ENCODE results near the gene RANBP10. TPM values are rescaled to one million over a fixed set of nuclear protein-coding genes. Genes with fewer than 3 reads are reported as not detected.

Gene RANBP10
- total RNA-seq, 4 donors from 2014 or later, result 5.8 to 12.2 (median 8.6) TPM

DNA sequence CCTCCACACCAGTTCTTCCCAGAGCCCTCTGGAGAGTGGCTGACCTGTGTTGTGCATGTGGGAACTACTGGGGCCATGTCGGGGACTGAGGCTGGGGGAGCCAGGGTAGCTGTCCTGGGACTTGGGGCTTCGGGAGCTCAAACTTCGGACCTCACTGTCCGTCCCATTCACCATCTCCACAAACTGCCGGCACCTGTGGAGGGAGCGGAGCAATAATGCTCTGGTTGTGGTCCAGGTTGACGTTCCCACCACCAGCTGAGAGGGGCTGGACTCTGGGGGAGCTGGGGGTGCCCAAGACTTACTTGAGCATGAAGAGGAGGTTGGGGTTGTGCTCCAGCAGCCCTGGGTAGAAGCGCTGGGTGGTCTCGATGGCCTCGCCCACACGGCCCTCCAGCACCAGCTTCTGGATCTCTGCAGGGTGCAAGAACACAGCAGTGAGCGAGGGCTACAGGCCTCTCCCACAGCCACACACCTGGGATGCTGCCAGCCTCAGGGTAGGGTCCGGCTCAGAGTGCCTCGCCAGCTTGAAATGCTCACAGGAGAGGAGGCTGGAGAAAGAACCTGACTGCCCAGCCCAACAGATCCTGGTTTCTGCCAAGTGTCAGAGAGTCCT, 76.6 kb downstream of the RANBP10 start:
- TF ChIP-seq POLR2AphosphoS5 (IDR thresholded peaks at IDR 0.05), result no peak
- no peak for TF ChIP-seq POLR2A (IDR thresholded peaks at IDR 0.05; ENCODE audit: low read depth)
- no peak for TF ChIP-seq EP300 (IDR thresholded peaks at IDR 0.05)
- TF ChIP-seq, protein P1, sequence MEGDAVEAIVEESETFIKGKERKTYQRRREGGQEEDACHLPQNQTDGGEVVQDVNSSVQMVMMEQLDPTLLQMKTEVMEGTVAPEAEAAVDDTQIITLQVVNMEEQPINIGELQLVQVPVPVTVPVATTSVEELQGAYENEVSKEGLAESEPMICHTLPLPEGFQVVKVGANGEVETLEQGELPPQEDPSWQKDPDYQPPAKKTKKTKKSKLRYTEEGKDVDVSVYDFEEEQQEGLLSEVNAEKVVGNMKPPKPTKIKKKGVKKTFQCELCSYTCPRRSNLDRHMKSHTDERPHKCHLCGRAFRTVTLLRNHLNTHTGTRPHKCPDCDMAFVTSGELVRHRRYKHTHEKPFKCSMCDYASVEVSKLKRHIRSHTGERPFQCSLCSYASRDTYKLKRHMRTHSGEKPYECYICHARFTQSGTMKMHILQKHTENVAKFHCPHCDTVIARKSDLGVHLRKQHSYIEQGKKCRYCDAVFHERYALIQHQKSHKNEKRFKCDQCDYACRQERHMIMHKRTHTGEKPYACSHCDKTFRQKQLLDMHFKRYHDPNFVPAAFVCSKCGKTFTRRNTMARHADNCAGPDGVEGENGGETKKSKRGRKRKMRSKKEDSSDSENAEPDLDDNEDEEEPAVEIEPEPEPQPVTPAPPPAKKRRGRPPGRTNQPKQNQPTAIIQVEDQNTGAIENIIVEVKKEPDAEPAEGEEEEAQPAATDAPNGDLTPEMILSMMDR (IDR thresholded peaks at IDR 0.05), result no peak
- no peaks in the 10 kb centered on the region for H3K9me3 ChIP-seq
- no peaks in the 10 kb centered on the region for H3K4me1 ChIP-seq
- no peak for DNase-seq (ENCODE audit: extremely low spot score)
- H3K27me3 ChIP-seq, result no peaks in the 10 kb centered on the region
- H3K27ac ChIP-seq (replicated peaks in 1 of 4), result no peak overlapping the region
- H3K36me3 ChIP-seq, result peaks cover 40 to 90% (median 83%) of the 10 kb centered on the region in 4 donors
- H3K4me3 ChIP-seq, result no peak overlapping the region
- 92% methylated on average over 14 of the region's 14 CpGs for WGBS
- intact Hi-C loops (cut with DNase I), result no loop called here

DNA sequence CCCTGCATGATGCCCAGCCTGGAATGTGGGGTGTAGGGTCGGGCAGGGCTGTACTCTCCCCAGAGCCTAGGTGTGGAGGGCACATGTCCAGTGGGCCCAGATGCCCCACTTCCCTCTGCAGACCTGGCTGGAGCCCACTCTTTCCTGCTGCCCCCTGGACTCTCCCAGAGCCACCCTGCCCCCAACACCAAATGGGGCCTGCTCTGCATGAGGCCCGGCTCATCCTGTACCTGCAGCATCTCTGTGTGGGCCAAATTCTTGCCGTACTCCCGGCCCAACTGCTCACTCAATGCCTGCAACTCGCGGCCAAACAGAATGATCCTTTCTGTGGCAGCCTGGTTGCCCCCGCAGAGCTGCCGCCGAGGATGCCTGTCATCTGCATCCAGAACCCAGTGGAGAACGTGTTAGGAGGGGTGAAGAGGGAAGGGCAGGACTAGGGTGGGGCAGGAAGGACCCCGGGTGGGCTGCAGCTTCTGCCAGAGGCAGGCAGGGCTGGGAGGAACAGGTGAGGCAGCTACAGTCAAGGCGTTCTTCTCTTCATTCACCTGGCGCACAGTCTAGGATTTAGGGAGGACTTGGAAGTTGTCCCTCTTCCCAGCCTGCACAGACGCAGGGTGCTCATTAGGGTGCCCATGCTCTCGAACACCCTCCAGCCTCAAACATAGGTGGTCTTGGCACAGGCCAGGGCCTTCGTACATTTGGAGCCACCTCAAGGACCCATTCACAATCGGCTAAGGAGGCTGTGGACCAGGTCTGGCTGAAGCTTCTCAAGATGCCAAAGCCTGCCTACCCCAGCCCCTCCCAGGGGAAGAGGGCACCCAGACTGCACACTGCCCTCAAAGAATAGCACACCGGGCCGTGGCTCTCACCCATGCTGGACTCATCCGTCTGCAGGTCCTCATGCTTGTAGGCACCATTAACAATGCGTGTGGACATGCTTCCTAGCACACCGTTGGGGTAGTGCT, 78.6 kb downstream of the RANBP10 start:
- H3K9me3 ChIP-seq, result no peaks in the 10 kb centered on the region
- DNase-seq (ENCODE audit: extremely low spot score), result no peak
- no peak overlapping the region for H3K27ac ChIP-seq (replicated peaks in 1 of 4)
- intact Hi-C loops (cut with DNase I), result no loop called here
- WGBS, result 93% methylated on average over 13 of the region's 22 CpGs
- H3K4me1 ChIP-seq, result no peaks in the 10 kb centered on the region
- TF ChIP-seq EP300 (IDR thresholded peaks at IDR 0.05) (no peak), POLR2A (IDR thresholded peaks at IDR 0.05; ENCODE audit: low read depth) (no peak), POLR2AphosphoS5 (IDR thresholded peaks at IDR 0.05) (no peak)
- TF ChIP-seq, protein P1 (IDR thresholded peaks at IDR 0.05), result no peak
- no peak overlapping the region for H3K4me3 ChIP-seq
- H3K36me3 ChIP-seq, result peaks cover 40 to 93% (median 87%) of the 10 kb centered on the region in 4 donors
- H3K27me3 ChIP-seq, result no peaks in the 10 kb centered on the region

DNA sequence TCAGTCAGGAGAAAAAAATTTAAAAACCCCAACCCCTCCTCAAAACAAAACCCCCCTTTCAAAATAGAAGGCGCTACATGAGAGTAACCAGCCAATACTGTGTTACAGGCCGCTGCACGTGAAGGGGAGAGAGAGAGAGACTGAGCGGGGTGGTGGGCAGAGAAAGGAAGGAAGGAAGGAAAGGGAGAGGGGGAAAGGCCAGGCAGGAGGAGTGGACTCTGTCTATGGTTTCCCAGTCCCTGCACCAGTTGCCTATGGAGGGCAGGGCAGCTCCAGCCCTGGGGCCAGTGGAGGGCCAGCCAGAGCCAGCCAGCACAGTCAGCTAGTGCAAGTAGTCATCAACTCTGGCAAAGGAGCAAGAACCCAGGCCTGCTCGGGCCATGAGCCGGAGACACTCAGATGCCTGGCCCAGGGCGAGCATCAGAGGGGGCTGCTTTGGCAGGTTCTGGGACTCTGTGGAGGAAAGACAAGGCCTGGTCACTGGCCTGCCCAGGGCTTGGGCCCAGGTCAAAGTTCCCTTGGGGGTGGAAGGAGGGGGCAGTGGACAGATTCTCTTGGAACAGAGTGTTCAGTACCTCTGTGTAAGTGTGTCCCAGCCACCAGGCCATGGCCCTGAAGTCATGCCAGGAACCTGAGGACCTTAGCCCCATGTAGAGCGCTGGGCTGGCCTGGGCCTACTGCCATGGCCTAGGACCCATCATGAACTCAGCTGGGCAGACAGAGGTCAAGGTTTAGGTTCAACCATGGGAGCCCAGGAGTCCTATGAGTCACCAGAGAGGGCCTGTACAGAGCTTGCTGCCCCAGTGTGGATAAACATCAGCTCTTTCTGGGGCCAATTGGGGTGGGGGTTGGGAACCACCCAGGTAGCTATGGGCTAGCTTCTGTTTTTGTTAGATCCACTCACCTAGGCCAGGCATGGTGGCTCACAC, 80.0 kb downstream of the RANBP10 start:
- DNase-seq (ENCODE audit: extremely low spot score), result no peak
- intact Hi-C loops (cut with DNase I), result no loop called here
- Histone ChIP-seq H3K9me3 (no peaks in the 10 kb centered on the region), H3K27me3 (no peaks in the 10 kb centered on the region), H3K27ac (replicated peaks in 1 of 4) (no peak overlapping the region), H3K36me3 (peaks cover 36 to 85% (median 79%) of the 10 kb centered on the region in 4 donors), H3K4me3 (no peak overlapping the region), H3K4me1 (no peaks in the 10 kb centered on the region)
- 92% methylated on average over 8 of the region's 8 CpGs for WGBS
- TF ChIP-seq POLR2A (IDR thresholded peaks at IDR 0.05; ENCODE audit: low read depth), result no peak
- TF ChIP-seq EP300 (IDR thresholded peaks at IDR 0.05), result no peak
- TF ChIP-seq POLR2AphosphoS5 (IDR thresholded peaks at IDR 0.05), result no peak
- TF ChIP-seq, protein P1 (IDR thresholded peaks at IDR 0.05), result no peak

- no peak for DNase-seq (ENCODE audit: extremely low spot score)
- 91% methylated on average over 4 of the region's 5 CpGs for WGBS
These were observed 82.5 kb downstream of the RANBP10 start for GRCh38 chr16:67723911-67724305.

More at GRCh38 chr16:67723911-67724305, 82.5 kb downstream of the RANBP10 start:
- H3K27ac ChIP-seq (replicated peaks in 1 of 4), result no peak overlapping the region
- intact Hi-C loops (cut with DNase I), result no loop called here
- no peaks in the 10 kb centered on the region for H3K9me3 ChIP-seq
- H3K4me3 ChIP-seq, result no peak overlapping the region
- H3K27me3 ChIP-seq, result no peaks in the 10 kb centered on the region
- peaks cover 15 to 61% (median 54%) of the 10 kb centered on the region in 4 donors for H3K36me3 ChIP-seq
- TF ChIP-seq, protein P1 (IDR thresholded peaks at IDR 0.05), result no peak
- no peak for TF ChIP-seq POLR2AphosphoS5 (IDR thresholded peaks at IDR 0.05)
- no peak for TF ChIP-seq EP300 (IDR thresholded peaks at IDR 0.05)
- no peak for TF ChIP-seq POLR2A (IDR thresholded peaks at IDR 0.05; ENCODE audit: low read depth)
- peaks cover 9 to 10% (median 9%) of the 10 kb centered on the region in 4 donors for H3K4me1 ChIP-seq
